Daoy (cell line): Measurements from ENCODE around the gene PTPA. TPM values are rescaled to one million over a fixed set of nuclear protein-coding genes. Genes with fewer than 3 reads are reported as not detected.

Experiments used
- DNase-seq: peaks from one replicate; pipeline ENCODE4 v3.0.0-alpha.2; 2015; ENCODE audit warnings: low read depth
- total RNA-seq: library from RNA; depleted of rRNA; stranded (reverse); fragments of >200 nt; shearing (Covaris generic); gene quantifications from 2 replicates; pipeline ENCODE4 v1.2.3, GENCODE V29; 2014

The PTPA gene
- total RNA-seq, 1 experiment from 2014 or later: 0.63 TPM

DNA sequence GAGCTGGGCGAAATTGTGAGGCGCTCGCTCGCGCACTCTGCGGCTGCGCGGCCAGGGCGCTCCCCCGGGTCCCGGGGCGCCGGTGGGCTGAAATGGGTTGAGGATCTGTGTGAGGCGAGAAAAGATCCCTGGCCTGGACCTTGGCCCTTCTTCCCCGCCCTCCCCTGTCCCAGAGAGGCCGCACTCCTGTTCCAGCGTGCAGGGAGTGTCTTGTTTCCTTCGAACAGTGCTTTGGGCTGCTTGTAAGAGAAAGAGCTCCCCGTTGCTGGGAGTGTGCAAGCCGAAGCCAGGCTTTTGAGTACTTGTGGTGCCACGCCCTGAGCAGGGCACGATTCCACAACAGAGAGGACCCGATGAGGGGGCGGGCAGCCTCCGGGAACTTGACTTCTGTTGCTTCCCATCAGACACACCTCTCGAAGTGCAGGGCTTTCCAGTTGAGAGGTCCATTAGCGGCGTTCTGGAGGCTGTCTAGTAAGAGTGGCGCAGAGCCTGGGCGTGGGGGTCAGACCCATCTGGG, 29.8 kb upstream of the PTPA start:
- DNase-seq: no peak

DNA sequence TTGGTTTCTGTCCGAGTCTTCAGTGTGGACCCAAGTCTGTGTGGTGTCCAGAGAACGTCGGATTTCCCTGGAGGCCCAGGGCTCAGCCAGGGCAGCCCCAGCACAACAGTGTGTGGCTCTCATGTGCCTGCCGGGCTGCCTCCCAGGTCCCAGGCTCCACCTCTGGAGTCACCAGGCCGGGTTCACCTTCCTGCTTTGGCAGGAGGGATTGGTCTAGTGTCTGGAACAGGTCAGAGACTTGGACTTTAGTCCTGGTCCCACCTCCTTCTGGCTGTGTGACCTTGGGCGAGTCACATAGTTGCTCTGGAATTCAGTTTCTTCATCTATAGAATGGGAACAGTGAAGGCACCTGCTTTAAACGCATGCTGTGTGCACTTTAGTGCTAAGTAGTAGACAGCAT, 27.1 kb upstream of the PTPA start:
- no peak for DNase-seq

DNA sequence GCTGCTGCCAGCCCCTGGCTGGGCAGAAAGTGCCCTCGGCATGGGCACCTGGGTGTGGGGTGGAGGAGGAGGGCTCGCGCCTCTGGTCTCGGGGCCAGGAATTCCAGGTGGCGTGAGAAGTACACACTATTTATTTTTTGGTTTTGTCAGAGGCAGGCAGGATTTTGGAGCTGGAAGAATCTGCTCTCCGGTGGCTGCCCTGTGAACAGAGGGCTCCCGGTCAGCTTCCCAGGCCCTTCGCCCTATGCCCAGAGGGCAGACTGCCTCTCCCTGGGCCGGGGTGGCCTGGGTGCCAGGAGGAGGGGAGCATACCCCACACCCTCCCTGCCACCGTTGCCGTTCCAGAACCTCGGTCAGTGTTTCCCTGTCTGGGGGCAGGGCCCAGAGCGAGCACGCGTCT, 22.0 kb upstream of the PTPA start:
- DNase-seq: no peak

DNA sequence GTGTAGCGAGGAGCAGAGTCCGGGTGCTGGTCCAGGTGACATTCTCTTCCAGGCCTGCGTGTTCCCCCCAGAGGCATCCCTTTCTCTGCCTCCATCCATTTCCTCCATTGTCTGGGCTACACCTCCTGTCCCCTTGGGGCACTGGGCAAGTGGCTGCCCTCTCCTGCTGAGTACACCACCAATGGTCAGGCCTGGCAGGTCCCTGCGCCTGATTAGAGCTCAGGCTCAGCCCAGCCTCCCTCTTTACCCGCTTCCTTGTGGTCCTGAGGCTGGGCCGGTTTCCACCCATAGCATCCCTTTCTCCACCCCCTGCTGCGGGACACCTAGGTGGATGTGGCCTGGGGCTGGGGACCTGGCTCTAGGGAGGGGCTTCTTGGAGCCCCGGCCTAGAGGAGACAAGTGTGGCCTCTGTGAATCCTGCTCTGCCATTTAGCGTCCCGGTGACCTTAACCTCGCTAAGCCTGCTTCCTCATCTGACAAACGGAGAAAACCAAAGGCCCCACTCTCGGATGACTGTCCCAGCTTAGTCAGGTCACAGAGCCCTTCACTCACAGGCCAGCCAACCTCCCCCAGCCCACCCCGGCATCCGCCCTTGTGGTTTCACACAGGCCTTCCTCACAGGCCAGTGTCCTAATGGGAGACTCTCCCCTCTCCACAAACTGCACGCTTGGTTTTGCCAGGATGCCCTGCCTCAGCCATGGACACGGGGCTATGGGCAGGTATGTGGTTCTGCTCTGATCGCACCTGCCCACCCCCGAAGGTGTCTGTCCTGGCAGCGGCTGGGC, 17.4 kb upstream of the PTPA start:
- DNase-seq: no peak

DNA sequence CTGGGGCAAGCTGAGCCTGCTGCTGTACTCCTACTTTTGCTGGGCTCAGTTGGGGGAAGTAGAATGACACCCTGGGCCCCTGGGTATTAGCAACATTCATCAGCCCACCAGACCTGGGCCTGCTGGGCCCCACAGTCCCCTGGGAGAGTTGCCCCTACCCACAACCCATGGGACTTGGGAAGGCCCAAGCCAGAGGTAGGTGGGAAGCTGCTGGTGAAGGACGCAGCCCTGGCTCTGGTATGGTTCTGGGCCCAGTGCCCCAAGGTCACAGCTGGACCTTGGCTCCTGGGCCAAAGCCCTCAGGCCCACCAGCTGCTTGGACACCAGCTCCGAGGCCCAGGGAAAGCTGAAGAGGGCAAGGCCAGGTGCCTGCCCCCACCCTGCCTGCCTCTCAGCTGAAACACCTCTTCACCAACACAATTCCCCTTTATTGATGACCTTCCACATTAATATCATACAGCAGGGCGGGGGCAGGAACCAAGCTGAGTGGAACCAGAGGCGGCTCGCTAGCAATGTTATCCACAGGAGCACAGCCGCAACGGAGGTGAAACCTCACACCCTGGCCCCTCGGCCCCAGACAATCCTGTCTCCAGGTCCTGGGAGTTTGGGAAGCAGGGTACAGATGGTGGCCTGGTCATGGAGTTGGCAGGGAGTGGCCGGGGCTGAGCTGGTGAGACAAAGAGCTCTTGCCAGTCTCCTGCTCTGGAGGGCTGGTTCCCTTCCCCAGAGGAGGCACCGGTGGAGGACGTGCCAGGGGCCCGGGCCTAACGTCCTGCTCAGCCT, 16.6 kb upstream of the PTPA start:
- no peak for DNase-seq

DNA sequence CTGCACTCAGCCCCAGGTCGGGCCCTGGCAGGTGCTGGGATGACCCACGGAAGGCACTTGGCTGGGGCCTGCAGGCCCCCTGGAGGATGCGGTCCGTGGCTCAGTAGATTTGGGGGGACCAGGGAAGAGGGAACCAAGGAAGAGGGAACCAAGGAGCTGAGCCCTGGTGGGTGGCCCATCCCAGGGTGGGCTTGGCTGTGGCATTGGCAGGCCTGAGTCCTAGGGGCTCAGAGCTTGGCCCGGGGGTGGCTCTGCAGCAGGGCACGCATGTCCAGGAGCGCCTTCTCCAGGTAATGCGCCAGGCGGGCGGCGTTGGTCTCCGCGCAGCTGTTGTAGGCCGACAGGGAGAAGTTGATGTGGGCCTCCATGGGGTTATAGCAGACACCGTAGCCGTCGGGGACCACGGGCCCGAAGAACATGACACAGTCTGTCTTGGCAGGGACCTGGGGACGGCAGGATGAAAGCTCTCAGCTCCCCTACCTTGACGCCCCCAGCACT, 16.0 kb upstream of the PTPA start:
- no peak for DNase-seq

DNA sequence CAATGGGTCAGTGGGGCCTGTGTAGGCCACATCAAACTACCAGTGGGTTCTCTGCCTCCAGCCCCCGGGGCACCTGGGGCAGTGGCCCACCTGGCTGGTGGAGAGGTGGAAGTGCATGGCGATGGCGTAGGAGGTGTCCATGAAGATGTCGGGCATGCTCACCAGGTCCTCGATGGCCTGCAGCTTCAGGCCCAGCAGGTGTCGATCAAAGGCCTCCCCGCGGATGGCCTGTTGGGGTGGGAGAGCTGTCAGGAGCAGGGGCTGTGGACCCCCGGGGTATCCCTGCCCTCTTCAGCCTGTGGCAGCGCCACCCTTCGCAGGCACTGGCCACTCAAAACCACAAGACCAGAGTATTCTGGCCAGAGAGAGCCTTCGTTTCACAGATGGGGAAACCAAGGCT, 15.3 kb upstream of the PTPA start:
- DNase-seq: no peak

DNA sequence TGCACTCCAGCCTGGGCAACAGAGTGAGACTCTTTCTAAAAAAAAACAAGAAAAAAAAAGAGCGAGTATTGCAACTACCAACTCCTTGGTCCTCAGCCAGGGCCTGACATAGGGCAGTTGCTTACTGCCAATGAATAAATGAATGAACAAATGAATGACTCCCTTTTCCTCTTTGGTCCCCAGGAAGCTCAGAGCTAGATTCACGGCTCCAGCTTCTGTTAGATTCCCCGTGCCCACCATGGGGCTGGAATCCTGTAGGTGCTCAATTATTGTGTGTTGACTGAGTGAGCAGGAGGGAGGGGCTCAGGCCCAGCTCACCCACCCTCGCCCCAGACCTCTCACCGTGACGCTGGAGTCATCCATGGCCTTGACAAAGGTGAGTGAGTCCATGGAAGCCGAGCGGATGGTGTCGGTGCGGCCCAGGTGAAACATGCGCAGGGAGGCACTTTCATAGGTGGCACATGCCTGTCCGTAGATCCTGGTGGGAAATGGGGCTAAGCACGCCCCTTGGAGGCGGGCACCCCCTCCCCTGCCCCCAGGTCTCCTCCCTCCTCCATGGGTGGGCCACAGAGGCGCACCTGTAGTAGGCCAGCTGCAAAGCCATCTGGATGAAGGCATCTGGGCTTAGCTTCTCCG, 13.4 kb upstream of the PTPA start:
- no peak for DNase-seq

DNA sequence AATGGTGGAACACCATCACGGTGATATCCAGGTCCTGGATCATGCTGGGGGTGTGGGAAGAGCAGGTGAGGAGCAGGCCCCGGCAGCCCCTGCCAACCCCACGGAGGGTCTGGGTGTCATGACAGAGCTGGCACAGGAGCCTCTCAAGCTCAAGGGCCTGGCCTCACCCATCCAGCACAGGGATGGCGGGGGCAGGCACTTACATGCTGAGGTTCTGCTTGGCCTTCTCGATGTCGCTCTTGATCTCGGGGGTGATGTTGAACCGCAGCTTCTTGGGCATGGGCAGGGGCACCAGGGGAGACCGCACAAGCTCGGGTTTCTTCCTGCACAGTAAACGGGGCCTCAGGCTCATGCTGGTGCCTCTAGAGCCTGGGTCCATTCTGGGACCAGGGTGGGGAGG, 12.9 kb upstream of the PTPA start:
- no peak for DNase-seq

DNA sequence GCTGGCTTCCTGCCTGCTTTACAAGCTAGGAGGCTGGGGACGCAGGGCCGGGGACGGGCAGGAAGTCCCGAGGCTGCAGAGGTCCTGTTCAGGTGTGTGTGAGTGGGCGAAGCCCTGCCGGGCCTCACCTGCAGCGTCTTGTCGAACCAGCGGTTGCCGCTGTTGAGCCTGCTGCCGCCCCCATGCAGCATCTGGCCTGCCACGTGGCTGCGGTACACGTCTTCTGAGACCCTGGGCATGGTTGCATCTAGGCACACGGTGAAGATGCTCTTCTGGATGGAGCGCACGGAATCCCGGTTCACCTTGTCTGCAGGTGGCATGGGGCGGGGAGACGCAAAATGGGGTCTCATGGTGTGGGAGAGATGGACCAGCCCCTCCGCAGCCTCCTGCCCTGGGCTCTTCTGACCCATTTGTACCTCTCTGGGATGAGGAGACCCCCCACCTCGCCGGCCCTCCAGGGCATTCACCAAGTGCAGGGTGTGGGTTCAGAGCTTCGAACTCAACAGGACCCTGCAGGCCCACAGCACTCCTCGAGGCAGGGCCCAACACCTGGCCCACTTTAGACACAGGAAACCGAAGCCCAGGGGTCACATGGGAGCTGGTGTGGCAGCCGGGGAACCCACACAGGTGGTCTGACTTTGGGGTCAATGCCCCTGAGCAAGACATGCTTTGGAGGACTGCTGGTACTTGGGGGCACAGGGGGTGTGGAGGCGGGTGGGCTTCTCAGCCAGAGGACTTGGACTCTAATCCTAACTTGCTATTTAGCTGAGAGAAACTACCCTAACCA, 10.6 kb upstream of the PTPA start:
- no peak for DNase-seq

DNA sequence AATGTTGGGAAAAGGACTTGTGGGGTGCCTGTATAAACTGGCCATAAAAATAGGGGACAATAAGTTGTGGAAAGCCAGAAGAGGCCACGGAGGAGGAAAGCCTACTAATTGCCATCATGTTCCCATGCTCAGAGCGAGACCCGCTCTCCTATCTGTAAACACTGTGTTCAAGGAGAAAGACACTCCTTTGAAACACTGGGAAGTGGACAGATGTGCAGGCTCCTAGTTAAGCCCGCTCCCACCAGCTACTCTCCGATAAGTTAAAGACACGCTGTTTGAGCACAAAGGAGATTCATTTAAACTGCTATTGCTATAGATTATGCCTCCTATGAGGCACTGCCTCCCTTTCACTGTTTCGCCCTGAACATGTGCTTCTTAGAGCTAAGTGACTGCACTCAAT, 9.9 kb upstream of the PTPA start:
- DNase-seq: no peak

DNA sequence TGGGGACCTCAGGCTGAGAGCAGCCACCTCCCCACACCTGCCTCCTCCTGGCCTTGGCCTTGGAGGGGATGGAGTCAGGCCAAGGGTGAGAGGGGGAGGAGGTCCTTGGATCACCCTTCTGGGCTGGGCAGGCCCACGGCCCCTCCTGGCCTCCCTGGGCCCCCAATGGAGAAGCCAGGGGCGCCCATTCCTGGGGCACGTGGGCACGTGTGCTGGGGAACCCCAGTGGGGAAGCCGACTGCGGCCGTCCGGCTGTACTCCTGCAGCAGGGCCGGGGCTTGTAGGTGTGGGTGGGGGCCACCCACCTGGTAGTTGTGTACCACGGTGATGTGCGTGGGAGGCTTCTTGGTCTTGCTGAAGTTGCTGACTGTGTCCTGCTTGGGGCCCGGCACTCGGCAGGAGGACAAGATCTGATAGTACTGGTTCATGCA, 9.1 kb upstream of the PTPA start:
- no peak for DNase-seq

DNA sequence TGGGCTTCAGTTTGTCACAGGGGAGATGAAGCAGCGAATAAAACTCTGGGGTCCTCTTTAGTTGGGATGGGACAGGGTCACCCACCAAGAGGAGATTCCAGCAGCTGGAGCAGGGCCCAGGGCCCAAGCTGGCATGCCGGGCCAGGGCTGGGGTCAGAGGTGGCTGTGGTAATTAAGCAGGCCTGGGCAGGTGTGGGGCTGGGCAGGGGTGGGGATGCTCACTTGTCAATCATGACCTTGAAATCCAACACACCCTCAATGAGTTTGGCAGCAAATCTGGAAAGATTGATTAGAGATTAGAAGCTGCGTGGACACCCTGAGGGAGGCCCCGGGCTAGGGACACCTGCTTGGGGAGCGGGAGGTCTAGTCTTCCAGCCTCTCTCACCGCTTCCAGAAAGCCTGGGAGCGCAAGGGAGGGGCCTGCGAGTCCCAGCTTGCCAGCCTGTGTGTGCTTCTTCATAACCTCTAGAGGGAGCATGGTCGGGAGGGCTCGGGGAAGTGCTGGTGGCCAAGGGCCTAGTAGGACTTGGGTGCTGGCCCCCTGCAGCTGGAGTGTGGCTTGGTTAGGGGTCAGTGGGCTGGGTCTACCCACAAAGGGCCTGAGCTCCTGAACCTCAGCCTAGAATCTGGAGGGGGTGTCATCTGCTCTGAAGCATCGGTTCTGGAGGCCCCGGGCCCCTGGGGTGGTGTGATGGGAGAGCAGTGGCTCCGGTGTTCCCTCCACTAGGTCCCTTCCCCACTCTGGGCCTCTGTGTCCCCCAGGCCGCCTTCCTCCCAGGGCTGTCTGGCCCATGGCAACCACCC, 8.2 kb upstream of the PTPA start:
- peak; percentile 40 for DNase-seq

DNA sequence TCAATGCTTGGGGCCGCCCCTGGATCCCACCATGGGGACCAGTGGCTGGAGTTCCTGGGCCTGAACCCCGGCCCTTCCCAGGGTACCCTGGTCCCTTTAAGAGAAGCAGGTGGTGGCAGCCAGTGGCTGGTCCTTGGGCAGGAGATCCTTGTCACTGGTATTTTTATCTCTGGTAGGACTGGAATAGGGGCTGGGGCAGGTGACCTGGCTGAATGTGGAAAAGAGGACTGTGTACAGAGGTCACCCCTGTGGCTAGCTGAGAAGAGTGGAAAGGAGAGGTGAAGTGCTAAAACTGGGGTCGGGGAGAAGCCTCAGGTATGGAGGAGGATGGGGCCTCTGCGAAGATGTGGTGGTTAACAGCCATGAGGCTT, 7.6 kb upstream of the PTPA start:
- DNase-seq: no peak

DNA sequence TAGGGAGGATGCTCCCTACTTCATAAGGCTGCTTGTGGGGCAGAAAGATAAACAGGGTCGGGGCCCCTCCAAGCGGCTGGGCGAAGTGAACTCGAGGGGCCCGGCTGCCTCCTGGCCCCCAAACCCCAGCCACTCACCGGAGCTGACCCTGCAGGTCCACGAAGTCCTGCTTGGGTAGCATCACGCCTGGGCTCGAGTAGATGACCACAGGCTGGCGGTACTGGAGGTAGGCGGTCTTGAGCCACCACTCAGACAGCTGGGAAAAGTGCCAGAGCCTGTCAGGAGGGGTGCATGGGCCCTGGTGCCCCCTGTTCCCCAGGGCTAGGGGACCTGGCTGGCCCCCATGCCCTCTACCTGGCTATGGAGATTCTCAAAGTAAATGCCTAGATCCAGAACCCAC, 7.2 kb upstream of the PTPA start:
- no peak for DNase-seq

DNA sequence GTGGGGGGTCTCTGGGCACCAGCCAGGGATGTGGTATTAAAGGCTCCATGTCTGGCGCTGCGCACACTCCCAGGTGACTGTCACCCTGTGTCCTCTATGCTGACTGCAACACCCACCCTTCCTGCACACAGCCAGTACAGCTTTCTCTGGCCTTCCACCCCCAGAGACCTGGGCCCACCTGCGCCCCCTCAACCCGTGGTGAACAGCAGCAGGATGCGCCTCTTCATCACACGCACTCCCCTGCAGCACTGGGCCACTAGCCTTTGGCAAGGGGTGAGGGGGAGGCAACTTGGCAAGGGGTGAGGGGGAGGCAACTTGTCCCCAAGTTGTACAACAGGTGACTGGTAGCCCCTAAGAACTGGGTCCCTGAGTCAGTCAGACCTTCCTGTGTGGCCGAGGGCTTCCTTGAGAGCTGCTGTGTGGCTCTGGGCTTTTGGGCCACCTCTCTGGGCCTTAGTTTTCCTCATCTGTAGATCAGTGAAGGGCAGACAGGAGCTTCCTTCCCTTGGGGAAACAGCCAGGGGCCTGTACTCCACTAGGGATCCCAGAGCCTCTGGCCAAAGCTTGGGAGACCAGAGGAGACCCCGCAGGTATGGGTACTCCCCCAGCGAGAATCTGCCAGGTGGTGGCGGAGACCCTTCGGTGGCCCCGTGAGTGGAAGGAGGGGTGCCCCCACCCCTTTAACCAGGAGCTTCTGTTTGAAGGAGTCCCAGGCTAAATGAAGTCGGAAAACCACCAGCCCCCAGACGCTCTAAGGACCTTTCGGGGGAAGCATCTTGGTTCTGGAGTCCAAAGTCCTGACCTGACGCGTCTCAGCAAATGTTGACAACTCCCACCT, 5.1 kb upstream of the PTPA start:
- DNase-seq: no peak

DNA sequence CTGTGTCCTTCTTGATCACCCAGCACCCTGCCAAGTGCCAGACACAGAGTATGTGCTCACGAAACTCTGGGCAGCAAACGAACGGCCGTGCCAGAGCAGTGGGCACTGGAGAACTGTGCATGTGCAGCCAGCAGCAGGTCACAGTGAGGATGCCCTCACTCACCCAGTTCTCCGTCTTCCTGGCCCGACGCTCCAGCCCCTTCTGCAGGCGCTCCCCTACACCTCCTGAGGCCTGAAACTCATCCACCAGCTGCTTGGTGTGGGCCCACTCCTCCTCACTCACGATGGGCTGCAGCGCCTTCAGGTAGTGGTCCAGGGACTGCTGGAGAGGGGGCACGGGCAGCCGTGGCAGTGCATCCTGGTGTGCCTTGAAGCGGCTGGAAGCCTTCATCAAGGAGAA, 3.6 kb upstream of the PTPA start:
- DNase-seq: no peak

DNA sequence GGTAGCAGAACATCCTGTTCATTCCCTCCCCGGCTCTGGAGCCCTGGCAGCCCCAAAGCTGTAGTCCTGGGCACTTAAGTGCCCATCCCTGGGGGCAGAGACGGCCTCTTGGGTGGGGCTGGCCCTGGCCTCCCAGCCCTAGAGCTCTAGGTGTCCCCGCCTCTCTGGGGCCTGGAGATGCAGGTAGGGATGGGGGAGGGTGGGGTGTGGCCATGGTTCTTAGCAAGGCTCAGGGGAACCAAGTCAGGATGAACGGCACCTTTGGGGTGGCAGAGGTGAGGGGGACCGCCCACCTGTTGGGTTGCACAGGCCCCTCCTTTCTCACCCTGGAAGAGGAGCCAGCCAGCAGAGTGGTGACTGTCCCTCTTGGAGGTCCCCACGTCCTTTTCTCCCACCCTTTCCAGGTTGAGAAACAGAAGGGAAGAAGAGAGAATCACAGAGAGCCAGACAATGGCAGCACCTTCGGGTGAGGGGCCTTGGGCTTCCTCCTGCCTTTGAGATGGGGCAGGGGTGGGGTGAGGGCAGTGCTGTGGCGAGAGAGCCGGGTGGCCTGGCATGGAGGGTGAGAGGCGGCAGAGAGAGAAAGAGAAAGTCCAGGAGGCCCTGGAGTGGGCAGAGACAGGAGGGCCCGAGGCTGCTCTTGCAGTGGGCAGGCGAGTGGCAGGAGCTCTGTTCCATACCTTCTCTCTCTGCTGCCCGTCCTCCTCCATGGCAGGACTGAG, 3.0 kb upstream of the PTPA start:
- no peak for DNase-seq

DNA sequence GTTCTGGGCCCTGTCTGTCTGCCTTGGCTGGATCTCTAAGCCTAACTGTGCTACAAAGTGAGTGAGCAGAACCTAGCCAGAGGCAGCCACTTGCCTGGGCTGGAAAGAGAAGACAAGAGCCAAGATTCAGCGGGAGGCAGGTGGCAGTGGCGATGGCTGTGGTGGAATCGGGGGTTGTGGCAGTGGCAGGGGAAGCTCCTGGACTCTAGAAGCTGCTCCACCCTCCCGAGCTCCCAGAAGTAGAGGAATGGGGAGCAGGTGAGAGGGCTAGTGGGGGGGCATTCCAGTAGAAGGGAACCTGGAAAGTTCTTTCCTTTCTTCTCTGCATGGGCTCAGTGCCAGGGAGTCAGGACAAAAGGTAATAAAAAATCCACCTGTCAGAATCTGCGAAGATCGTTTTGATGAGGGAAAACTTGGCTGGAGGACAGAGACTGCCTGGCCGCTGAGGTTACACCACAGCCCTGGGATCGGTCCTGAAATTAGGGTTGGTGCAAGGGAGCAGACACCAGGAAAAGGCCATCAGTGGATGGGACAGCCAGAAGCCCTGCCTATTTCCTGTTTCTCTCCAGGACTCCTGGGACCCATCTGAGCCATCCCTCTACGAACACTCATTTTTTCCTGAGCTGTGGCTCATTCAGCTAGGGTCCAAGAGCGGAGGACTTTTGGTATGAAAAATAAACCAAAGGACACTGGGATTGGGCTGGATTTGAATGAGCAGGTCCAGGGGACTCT, 2.2 kb upstream of the PTPA start:
- DNase-seq: no peak
